ENCODE results near the gene TDRD10. TPM values are rescaled to one million over a fixed set of nuclear protein-coding genes. Genes with fewer than 3 reads are reported as not detected.
"Not testable (repeated sequence)": the region's sequence is repeated elsewhere in the genome, so short reads cannot be mapped to it uniquely, and the experiment has no call there.

TDRD10 gene
- total and polyA plus RNA-seq, 2 of the 4 experiments (the other 2 are of a cell fraction) = not detected

DNA sequence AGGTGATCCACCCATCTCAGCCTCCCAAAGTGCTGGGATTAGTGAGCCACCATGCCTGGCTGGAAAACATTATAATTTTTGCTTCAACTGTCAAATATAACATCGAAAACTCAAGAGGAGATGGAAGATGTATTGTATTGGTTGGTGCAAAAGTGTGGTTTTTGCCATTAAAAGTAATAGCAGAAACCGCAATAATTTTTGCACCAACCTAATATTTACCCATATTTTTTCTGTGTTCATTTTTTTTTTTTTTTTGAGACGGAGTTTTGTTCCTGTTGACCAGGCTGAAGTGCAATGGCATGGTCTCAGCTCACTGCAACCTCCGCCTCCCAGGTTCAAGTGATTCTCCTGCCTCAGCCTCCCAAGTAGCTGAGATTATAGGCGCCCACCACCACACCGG, 27.3 kb downstream of the TDRD10 start:
- CTCF ChIA-PET = no interaction called here

DNA sequence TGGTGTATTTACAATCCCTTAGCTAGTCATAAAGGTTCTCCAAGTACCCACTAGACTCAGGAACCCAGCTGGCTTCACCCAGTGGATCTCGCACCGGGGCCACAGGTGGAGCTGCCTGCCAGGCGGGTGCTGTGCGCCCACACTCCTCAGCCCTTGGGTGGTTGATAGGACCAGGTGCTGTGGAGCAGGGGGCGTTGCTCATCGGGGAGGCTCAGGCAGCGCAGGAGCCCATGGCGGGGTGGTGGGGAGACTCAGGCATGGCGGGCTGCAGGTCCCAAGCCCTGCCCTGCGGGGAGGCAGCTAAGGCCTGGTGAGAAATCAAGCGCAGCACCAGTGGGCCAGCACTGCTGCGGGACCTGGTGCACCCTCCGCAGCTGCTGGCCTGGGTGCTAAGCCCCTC, 29.9 kb downstream of the TDRD10 start:
- POLR2A ChIA-PET (ENCODE audit: unreplicated experiment); H2BK15ac ChIP-seq (ENCODE audit: low read depth, low read length): not testable (repeated sequence)

More for the DNA sequence above, 27.3 kb downstream of the TDRD10 start:
- Histone ChIP-seq H3K4ac (ENCODE audit: low read depth, low read length) (no peak overlapping the region), H3K27me3 (ENCODE audit: control insufficient read depth, insufficient read depth, low read length) (peaks cover 10% of the 10 kb centered on the region), H4K20me1 (ENCODE audit: insufficient read depth, low read length) (no peaks in the 10 kb centered on the region), H4K91ac (ENCODE audit: insufficient read depth, low read depth, low read length) (no peak overlapping the region), H3K9me1 (ENCODE audit: insufficient read depth, low read length) (no peaks in the 10 kb centered on the region), H3K27ac (ENCODE audit: insufficient read depth, low read length) (no peak overlapping the region), H3K18ac (ENCODE audit: low read depth, low read length) (no peak overlapping the region), H2BK120ac (ENCODE audit: low read depth, low read length) (no peak overlapping the region), H3K4me2 (ENCODE audit: low read depth, low read length) (no peak overlapping the region), H3K56ac (ENCODE audit: extremely low read depth, insufficient read depth, low read length) (no peak overlapping the region), H2AK9ac (replicated peaks; ENCODE audit: low read depth, low read length, poor library complexity) (no peak overlapping the region), H2BK15ac (ENCODE audit: low read depth, low read length) (no peak overlapping the region), H3K9me3 (ENCODE audit: control insufficient read depth, insufficient read depth, low read length) (no peaks in the 10 kb centered on the region), H3K4me3 (ENCODE audit: insufficient read depth, low read depth, low read length) (no peak overlapping the region), H2BK20ac (ENCODE audit: low read depth, low read length) (no peak overlapping the region), H3K36me3 (ENCODE audit: control insufficient read depth, insufficient read depth, low read length) (no peaks in the 10 kb centered on the region), H2BK5ac (ENCODE audit: low read depth, low read length, poor library complexity, severe bottlenecking) (no peak overlapping the region), H3K23ac (ENCODE audit: low read depth, low read length) (no peak overlapping the region), H4K5ac (ENCODE audit: low read depth, low read length) (no peak overlapping the region), H3K9ac (ENCODE audit: low read depth, low read length) (no peak overlapping the region), H2AK5ac (ENCODE audit: low read depth, low read length) (no peak overlapping the region), H3K4me1 (ENCODE audit: control insufficient read depth, insufficient read depth, low read length) (no peaks in the 10 kb centered on the region), H3K79me1 (ENCODE audit: low read depth in 1 of 2, low read length in 2 of 2) (no peaks in the 10 kb centered on the region), H2AFZ (replicated peaks; ENCODE audit: low read length, poor library complexity) (no peak overlapping the region), H4K8ac (ENCODE audit: low read depth in 2 of 2, low read length in 2 of 2) (no peak overlapping the region), H3K14ac (replicated peaks; ENCODE audit: low read depth, low read length) (no peak overlapping the region)
- DNase-seq = no peak
- POLR2A ChIA-PET (ENCODE audit: unreplicated experiment) = no interaction called here
- no TSS peak for BruUV-seq (replicated peaks)
- no CpG with 5 or more reads among the region's 6 CpGs for WGBS, 2 experiments (ENCODE audit: extremely low coverage in 2 of 2, insufficient read length in 1 of 2)
- in situ Hi-C loops (cut with MboI; ENCODE audit: low sequenced_read_pairs) (no loop called here), dilution Hi-C loops (cut with HindIII; ENCODE audit: low sequenced_read_pairs, unreplicated experiment) (no loop called here), intact Hi-C loops (cut with micrococcal nuclease) (no loop called here)
- TF ChIP-seq CEBPB (IDR thresholded peaks at IDR 0.05; ENCODE audit: low read depth, low read length) = no peak
- TF ChIP-seq BHLHE40 (IDR thresholded peaks at IDR 0.05; ENCODE audit: low read depth, low read length) = no peak
- no peak for ATAC-seq (ENCODE audit: low read depth)

More for the DNA sequence above, 29.9 kb downstream of the TDRD10 start:
- H3K9me1 ChIP-seq (ENCODE audit: insufficient read depth, low read length); H3K36me3 ChIP-seq (ENCODE audit: control insufficient read depth, insufficient read depth, low read length); H3K9ac ChIP-seq (ENCODE audit: low read depth, low read length); H2AK9ac ChIP-seq (replicated peaks; ENCODE audit: low read depth, low read length, poor library complexity); H3K14ac ChIP-seq (replicated peaks; ENCODE audit: low read depth, low read length); H3K18ac ChIP-seq (ENCODE audit: low read depth, low read length); H3K9me3 ChIP-seq (ENCODE audit: control insufficient read depth, insufficient read depth, low read length); H2BK120ac ChIP-seq (ENCODE audit: low read depth, low read length); ATAC-seq (ENCODE audit: low read depth); H4K91ac ChIP-seq (ENCODE audit: insufficient read depth, low read depth, low read length); H3K4me3 ChIP-seq (ENCODE audit: insufficient read depth, low read depth, low read length); H3K79me1 ChIP-seq (ENCODE audit: low read depth in 1 of 2, low read length in 2 of 2); CTCF ChIA-PET; BruUV-seq (replicated peaks); H3K27ac ChIP-seq (ENCODE audit: insufficient read depth, low read length); H3K4ac ChIP-seq (ENCODE audit: low read depth, low read length); H4K5ac ChIP-seq (ENCODE audit: low read depth, low read length); H2BK20ac ChIP-seq (ENCODE audit: low read depth, low read length); H2AK5ac ChIP-seq (ENCODE audit: low read depth, low read length); H3K56ac ChIP-seq (ENCODE audit: extremely low read depth, insufficient read depth, low read length); H3K23ac ChIP-seq (ENCODE audit: low read depth, low read length); DNase-seq; H3K4me2 ChIP-seq (ENCODE audit: low read depth, low read length); dilution Hi-C loops (cut with HindIII; ENCODE audit: low sequenced_read_pairs, unreplicated experiment); intact Hi-C loops (cut with micrococcal nuclease); H3K4me1 ChIP-seq (ENCODE audit: control insufficient read depth, insufficient read depth, low read length); H4K20me1 ChIP-seq (ENCODE audit: insufficient read depth, low read length); H2BK5ac ChIP-seq (ENCODE audit: low read depth, low read length, poor library complexity, severe bottlenecking); H2AFZ ChIP-seq (replicated peaks; ENCODE audit: low read length, poor library complexity); H4K8ac ChIP-seq (ENCODE audit: low read depth in 2 of 2, low read length in 2 of 2); in situ Hi-C loops (cut with MboI; ENCODE audit: low sequenced_read_pairs): not testable (repeated sequence)
- peaks cover 21% of the 10 kb centered on the region for H3K27me3 ChIP-seq (ENCODE audit: control insufficient read depth, insufficient read depth, low read length)
- WGBS, 2 experiments (ENCODE audit: extremely low coverage in 2 of 2, insufficient read length in 1 of 2) = 91% methylated on average over 7 of the region's 13 CpGs; no CpG with 5 or more reads in 1 of the 2 experiments

All from IMR-90 (cell line).